Endometrium (tissue), 2 donors: Measurements from ENCODE around the gene MEIS3.

Experiments
- FAIRE-seq: peaks from 2 replicates; lab custom pipeline; 2012; peaks lifted over from hg19 to GRCh38; lab: Jason Lieb, UNC
- donor health status: control.
- donor health status: control.

The MEIS3 gene

GRCh38 chr19:47435196-47435595 lies 15.9 kb upstream of the MEIS3 start:
- FAIRE-seq: no peak

DNA sequence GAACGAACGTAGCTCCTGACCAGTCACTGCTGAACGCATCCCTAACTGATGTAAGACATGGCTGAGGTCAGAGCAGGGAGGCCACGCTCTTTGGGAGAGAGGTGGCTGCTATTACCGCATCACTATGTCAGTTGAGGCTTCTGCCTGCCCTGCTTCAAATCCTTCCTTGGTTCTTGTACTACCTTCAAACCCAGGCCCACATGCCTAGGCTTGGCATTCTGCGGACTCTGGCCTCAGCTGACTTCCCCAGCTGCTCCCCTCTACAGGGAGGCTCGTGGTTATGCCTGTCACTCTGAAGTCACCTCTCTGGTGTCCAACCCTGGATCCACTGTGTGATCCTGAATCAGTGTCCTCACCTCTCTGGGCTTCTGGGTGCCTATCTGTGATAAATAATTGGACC lies 14.8 kb upstream of the MEIS3 start:
- no peak for FAIRE-seq

- no peak for FAIRE-seq
Observed at GRCh38 chr19:47433121-47433520, 13.8 kb upstream of the MEIS3 start.

- FAIRE-seq: no peak
Observed at GRCh38 chr19:47432499-47432898, 13.2 kb upstream of the MEIS3 start.

DNA sequence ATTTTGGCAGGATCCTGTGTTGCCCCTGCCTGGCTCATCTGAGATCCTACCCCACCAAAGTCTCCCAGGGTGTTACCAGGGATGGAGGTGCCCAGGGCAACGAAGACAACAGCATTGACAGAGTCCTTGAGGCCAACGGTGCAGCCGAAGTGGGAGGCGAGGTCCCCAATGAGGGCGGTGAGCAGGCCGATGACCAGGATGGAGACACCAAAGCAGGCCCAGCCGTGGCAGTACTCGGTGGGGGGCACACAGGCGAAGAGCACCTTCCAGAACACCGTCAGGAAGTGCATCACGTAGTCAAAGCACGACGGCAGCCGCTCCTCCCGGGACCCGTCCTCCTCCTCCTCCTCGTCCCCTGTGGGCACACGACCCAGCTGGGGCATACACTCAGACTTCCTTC lies 12.8 kb upstream of the MEIS3 start:
- FAIRE-seq: no peak

DNA sequence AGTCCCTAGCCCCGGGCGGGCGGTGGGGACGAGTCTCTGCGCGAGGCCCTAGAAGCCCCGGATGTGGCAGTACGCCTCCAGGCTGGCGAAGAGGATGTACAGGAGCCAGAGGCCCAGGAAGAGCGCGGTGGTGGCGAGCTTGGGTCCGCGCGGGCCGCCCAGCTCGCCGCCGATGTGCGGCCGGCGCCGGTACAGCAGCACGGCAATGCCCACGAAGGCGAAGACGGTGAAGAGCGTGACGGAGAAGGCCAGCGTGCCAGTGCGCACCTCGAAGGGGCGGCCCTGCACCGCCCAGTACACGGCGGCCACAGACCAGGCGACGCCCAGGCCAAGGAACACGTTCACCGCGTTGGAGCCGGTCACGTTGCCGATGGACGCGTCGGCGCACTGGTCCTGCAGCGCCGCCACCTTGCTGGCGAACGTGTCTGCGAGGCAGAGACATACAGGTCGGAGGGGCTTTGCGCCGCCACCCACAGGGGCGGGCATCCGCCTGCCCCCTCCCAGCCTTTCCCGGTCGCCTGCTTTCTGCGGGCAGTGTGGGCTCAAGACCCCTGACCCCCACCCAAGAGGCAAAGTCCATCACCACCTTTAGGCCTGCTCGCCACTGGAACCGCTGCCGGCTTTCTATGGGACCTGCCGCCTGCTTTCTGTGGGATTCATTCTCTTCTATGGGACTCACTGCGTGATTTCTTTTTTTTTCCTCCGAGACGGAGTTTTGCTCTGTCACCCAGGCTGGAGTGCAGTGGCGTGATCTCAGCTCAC lies 10.9 kb upstream of the MEIS3 start:
- no peak for FAIRE-seq

DNA sequence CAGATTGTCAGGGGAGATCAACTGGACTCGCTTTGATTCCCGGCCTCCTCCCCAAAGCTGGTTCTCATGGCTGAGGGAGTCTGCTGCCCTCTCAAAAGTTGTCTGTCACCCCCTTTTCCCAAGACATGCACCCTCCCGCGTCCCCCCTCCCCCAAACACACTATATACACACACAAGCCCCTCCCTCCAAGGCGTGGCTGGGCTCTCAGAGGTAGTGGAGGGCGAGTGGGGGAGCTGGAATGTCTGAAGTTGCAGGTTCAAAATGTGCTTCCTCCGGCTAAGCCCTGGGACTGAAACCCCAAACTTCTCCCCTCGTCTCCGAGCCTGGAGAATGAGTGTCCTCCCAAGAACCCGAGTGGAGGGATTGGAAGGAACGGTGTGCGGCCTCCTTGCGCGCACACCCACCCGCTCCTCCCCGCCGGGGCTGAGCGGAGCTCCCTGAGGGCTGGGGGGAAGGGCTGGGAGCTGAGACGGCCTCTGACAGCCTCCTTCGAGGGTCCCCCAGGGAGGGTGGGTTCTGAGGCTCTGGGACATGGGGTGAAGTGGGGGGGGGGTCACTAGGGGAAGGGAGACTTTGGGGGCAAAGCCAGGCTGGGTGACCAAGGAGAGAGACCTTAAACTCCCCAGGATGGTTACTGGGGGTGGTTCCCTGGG lies 9.9 kb upstream of the MEIS3 start:
- no peak for FAIRE-seq

GRCh38 chr19:47428177-47428894 lies 9.0 kb upstream of the MEIS3 start:
- peak; percentile 51 for FAIRE-seq

- FAIRE-seq: no peak
Observed at GRCh38 chr19:47427241-47428176, 8.2 kb upstream of the MEIS3 start.

DNA sequence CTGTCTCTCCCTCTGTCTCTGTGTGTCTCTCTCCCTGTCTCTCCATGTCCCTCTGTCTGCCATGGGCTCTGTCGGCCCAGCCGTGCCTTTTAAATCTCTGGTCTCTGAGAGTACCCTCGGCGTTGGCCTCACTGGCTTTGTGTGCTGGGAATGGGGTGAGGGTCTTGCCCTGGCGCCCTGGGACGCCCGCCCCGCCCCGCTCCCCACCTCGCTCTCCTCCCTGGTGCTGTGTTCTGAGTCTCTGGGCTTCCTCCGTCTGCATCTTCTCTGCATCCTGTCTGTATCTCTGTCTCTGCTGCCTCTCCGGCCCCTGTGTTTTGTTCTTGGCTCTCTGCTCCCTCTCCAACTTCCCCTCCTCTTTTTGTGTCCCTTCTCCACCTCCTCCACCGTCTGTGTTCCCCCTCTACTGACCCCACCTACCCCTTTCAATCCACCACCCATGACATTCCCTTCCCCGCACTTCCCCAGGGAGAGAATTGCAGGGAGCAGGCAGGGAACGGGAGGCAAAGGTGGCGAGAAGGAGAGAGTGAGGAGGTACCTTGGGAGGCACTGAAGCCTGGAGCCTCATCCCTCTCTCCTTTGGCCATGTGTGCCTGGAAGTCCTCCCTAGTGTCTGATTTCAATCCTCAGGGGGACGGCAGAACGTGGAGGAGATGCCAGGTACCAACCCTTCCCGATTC lies 4.0 kb upstream of the MEIS3 start:
- no peak for FAIRE-seq

DNA sequence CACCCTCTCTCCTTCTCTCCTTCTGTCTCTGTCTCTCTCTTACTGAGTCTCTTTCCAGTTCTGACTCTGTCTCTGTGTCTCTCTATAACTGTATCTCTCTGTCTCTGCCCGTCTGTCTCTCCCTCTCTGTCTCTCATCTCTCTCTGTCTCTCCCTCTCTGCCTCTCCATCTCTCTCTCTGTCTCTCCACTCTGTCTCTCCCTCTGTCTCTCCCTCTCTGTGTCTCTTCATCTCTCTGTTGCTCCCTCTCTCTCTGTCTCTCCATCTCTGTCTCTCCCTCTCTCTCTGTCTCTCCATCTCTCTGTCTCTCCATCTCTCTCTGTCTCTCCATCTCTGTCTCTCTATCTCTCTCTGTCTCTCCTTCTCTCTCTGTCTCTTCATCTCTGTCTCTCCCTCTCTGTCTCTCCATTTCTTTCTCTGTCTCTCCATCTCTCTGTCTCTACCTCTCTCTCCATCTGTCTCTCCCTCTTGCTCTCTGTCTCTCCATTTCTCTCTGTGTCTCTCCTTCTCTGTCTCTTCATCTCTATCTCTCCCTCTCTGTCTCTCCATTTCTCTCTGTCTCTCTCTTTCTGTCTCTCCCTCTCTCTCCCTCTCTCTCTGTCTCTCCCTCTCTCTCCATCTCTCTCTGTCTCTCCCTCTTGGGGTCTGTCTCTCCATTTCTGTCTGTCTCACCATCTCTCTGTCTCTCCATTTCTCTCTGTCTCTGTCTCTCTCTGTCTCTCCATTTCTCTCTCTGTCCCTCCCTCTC lies 3.3 kb upstream of the MEIS3 start:
- FAIRE-seq: no peak

- no peak for FAIRE-seq
Observed at GRCh38 chr19:47421844-47422395, 2.6 kb upstream of the MEIS3 start.

GRCh38 chr19:47421244-47421786 lies 2.0 kb upstream of the MEIS3 start:
- FAIRE-seq: no peak

GRCh38 chr19:47419789-47420188 lies 462 bp upstream of the MEIS3 start:
- no peak for FAIRE-seq

GRCh38 chr19:47418692-47419029 lies 666 bp downstream of the MEIS3 start:
- no peak for FAIRE-seq

DNA sequence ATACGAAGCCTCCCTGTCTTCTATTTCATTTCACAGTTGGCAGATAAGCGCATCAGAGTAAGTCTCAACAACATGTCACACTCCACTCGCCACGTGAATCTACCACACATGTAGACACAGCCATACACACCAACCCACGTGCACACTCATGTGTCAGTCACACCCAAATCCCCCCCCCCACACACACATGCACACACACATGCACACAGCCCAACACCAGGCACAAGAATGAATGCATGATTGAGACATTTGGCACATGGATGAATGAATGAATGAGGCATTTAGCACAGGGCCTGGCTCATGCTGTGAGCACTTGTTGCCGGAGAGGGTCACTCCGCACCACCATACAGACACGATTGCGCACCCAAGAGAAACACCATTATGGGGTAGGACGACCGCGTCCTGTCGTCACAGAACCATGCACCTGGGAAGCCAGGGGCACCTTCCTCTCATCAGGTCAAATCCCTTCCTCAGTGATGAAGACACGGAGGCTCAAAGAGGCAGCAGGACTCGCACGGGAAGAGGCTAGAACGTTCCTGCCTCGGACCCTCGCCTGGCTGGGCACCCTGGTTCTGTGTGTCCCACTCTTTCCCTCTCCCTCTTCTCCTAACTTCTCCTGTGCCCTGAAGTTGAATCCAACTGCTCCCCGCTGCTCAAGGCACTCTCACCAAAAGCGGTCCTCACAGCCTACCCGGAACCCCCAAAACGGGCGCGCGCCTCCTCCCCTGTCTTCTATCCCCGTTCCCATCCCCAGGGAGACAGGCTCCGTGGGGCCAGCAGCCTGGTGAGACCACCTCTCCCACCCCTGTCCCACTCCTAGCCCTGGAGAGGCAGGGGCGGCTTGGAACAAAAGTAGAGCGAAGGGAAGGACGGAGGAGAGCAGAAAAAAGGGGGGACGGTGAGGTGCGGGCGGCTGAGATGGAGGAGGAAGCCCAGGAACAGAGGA lies 1.3 kb downstream of the MEIS3 start:
- FAIRE-seq: no peak

DNA sequence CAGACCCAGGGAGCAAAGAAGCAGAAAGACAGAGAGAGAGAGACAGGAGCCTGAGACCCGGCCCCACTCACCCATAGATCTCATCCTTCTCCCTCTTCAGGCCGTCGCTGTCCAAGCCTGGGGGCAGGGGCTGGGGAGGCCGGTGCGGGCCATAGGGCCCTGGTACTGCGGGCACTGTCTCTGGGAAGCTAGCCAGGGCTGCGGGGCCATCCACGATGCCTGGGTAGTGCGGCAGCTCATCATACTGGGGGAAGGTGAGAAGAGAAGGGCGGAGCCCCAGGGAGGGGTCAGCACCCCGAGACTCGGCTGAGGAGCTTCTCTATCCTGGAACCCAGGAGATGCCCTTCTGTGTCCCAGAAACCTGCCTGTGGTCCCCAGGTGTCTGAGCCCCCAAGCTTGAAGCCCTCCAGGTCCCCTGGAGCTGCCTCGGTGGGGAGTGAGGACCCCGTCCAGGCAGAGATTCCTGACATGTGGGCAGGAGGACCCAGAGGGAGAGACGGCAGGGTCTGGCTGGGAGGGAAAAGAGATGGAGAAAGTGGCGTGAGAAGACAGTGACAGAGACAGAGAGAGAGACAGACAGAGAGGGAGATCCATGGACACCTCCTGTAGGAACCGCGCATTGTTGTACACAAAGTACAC lies 2.1 kb downstream of the MEIS3 start:
- no peak for FAIRE-seq

DNA sequence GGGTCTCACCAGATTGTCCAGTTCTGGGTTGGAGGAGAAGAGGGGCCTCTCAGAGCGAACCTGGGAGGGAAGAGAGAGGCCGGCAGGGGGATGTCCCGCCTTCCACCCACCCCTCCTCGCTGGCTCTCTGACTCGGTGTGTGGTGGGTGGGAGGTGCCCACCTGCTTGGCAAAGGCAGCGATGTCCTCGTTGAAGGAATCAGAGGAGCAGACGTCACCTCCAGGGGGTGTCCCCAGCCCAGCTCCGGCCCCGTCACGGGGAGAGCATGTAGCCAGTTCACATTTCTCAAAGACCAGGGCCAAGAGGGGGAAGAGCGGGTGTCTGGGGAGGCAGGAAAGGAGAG lies 2.7 kb downstream of the MEIS3 start:
- no peak for FAIRE-seq
